HepG2 (cell line): ENCODE results near the gene STAT5A. TPM values are rescaled to one million over a fixed set of nuclear protein-coding genes. Genes with fewer than 3 reads are reported as not detected.

Source experiments
- ATAC-seq: fragments of 200-7000 bp; cut with Tn5 transposase; 3 replicates; pipeline ENCODE4 v1.9.1; 2020; ENCODE audit warnings: mild to moderate bottlenecking, moderate library complexity
- BruUV-seq: library from RNA; stranded (reverse); fragments of 400-500 nt; replicated peaks from 2 replicates; lab custom pipeline; 2021; lab: Mats Ljungman, UMichigan
- CTCF ChIA-PET: fragments of 300-600 bp; formaldehyde crosslinking; extraction: SDS; loops from one replicate; lab custom pipeline; 2021; ENCODE audit warnings: low total read pairs, inconsistent platforms, low intra/inter-chr PET ratio; lab: Yijun Ruan, JAX
- POLR2A ChIA-PET: fragments of 350-600 bp; sonication (Branson Sonifier 250); formaldehyde crosslinking; loops from one replicate; lab custom pipeline; 2020; ENCODE audit warnings: antibody characterized with exemption, inconsistent platforms; lab: Yijun Ruan, JAX
- DNase-seq: peaks from one replicate; pipeline ENCODE4 v3.0.0-alpha.2; 2015; ENCODE audit warnings: low spot score
- FAIRE-seq: peaks from 3 replicates; lab custom pipeline; 2011; peaks lifted over from hg19 to GRCh38; lab: Jason Lieb, UNC
- H2AFZ ChIP-seq: one replicate; pipeline ENCODE4 v1.6.1; 2011; ENCODE audit warnings: low read length, inconsistent platforms
- H3K27ac ChIP-seq: fragments of 300-600 bp; 3 replicates; pipeline ENCODE4 v1.8.0; 2011; ENCODE audit warnings: mixed run types, mild to moderate bottlenecking, mixed read lengths, low read length, inconsistent platforms; ENCODE audit not compliant: insufficient read depth; ENCODE audit errors: extremely low read length
- H3K27me3 ChIP-seq, 2 experiments: fragments of 200-600 bp in 1 of 2; 2 replicates in 1 of 2; 3 replicates in 1 of 2; pipeline versions ENCODE4 v1.6.0 to v1.8.0; 2011; ENCODE audit warnings: low read length in 2 of 2, mild to moderate bottlenecking in 2 of 2, moderate library complexity in 2 of 2, inconsistent platforms in 1 of 2; ENCODE audit not compliant: insufficient read depth in 2 of 2, control insufficient read depth in 1 of 2
- H3K36me3 ChIP-seq, 2 experiments: fragments of 200-600 bp in 1 of 2; replicated peaks in 1 of 2; 2 replicates in 1 of 2; 3 replicates in 1 of 2; pipeline versions ENCODE4 v1.5.1 to v1.8.0; 2011; ENCODE audit warnings: low read length in 2 of 2, inconsistent platforms in 1 of 2; ENCODE audit not compliant: insufficient read depth in 2 of 2, control insufficient read depth in 1 of 2
- H3K4me1 ChIP-seq: 2 replicates; pipeline ENCODE4 v1.5.1; 2012; ENCODE audit warnings: low read length, inconsistent platforms; ENCODE audit not compliant: insufficient read depth
- H3K4me2 ChIP-seq: 2 replicates; pipeline ENCODE4 v1.6.0; 2011; ENCODE audit warnings: low read depth, low read length, inconsistent platforms
- H3K4me3 ChIP-seq, 3 experiments: fragments of 200-600 bp in 1 of 3; sonication (generic), shearing (Covaris generic) in 1 of 3; replicated peaks in 1 of 3; 2 replicates each; pipeline ENCODE4 v1.5.1; 2011 to 2016; ENCODE audit warnings: low read length in 3 of 3, inconsistent platforms in 2 of 3, low read depth in 2 of 3, mild to moderate bottlenecking in 2 of 3, control low read depth in 1 of 3, mixed read lengths in 1 of 3; ENCODE audit not compliant: insufficient read depth in 1 of 3
- H3K79me2 ChIP-seq: one replicate; pipeline ENCODE4 v1.6.1; 2011; ENCODE audit warnings: low read length, inconsistent platforms; ENCODE audit not compliant: insufficient read depth
- H3K9ac ChIP-seq: 2 replicates; pipeline ENCODE4 v1.6.0; 2011; ENCODE audit warnings: mild to moderate bottlenecking, low read depth, low read length, inconsistent platforms; ENCODE audit not compliant: insufficient read depth
- H3K9me3 ChIP-seq: 2 replicates; pipeline ENCODE4 v1.5.1; 2012; ENCODE audit warnings: mild to moderate bottlenecking, low read length
- H4K20me1 ChIP-seq: 2 replicates; pipeline ENCODE4 v1.6.0; 2011; ENCODE audit warnings: inconsistent platforms, mild to moderate bottlenecking, low read length, moderate library complexity; ENCODE audit not compliant: insufficient read depth
- ARID2 ChIP-seq: sonication (generic); formaldehyde crosslinking; IDR thresholded peaks from 2 replicates; pipeline ENCODE4 v1.8.1; 2022; ENCODE audit warnings: mild to moderate bottlenecking, missing genetic modification reagents, borderline replicate concordance
- ELF4 ChIP-seq: sonication (generic); formaldehyde crosslinking; IDR thresholded peaks from 2 replicates; pipeline ENCODE4 v1.5.0; 2020; ENCODE audit warnings: missing genetic modification reagents, mild to moderate bottlenecking, moderate library complexity, borderline replicate concordance
- FIP1L1 ChIP-seq: fragments of 200-400 bp; formaldehyde crosslinking; IDR thresholded peaks from 2 replicates; pipeline ENCODE4 v1.6.1; 2018; ENCODE audit warnings: low read depth, mild to moderate bottlenecking, low read length, moderate library complexity, borderline replicate concordance; ENCODE audit not compliant: insufficient read depth
- ZNF660 ChIP-seq: sonication (generic); formaldehyde crosslinking; IDR thresholded peaks from 2 replicates; pipeline ENCODE4 v1.5.1; 2020; ENCODE audit warnings: mild to moderate bottlenecking, low read depth, missing genetic modification reagents, borderline replicate concordance
- WGBS: methylation state at CpG from one replicate; pipeline ENCODE4 v1.1.6; 2017; ENCODE audit warnings: low lambda C conversion rate; 5-methylcytosine and 5-hydroxymethylcytosine counted together
- in situ Hi-C: cut with HindIII; loops from 2 replicates; pipeline ENCODE4 v1.10.0; 2017; ENCODE audit warnings: low pct_unique_long_range_greater_than_20kb; ENCODE audit not compliant: extremely low pct_ligation_motif_present
- intact Hi-C: fragments of 100-400 bp; cut with micrococcal nuclease; formaldehyde crosslinking; loops from one replicate; pipeline ENCODE4 v1.10.0; 2022; ENCODE audit not compliant: unreplicated experiment
- polyA plus RNA-seq, 8 experiments: library from polyadenylated mRNA; depleted of rRNA in 3 of 8; stranded (reverse) in 7 of 8; unstranded in 1 of 8; fragments of >200 nt; fragmentation: Illumina TruSeq in 4 of 8; extraction: Trizol in 4 of 8; gene quantifications; 2 replicates each; pipeline versions ENCODE4 v1.2.1 to v1.2.3, GENCODE V29; 2011 to 2016; ENCODE audit warnings: low read depth in 4 of 8, missing spikeins in 1 of 8, mixed read lengths in 1 of 8; ENCODE audit not compliant: insufficient read depth in 1 of 8
- total RNA-seq, 5 experiments: library from RNA; depleted of rRNA; stranded (reverse); fragments of >200 nt; fragmentation: Illumina TruSeq; extraction: Trizol; gene quantifications; 2 replicates each; pipeline ENCODE4 v1.2.3, GENCODE V29; 2016; ENCODE audit warnings: low read depth in 1 of 5
- TF ChIP-seq, protein P1 (sequence below): IDR thresholded peaks from 2 replicates; pipeline ENCODE4 v1.6.1; 2016
- TF ChIP-seq, protein P2 (sequence below): sonication (generic); formaldehyde crosslinking; IDR thresholded peaks from 2 replicates; pipeline ENCODE4 v1.5.0; 2020; ENCODE audit warnings: mild to moderate bottlenecking, missing genetic modification reagents

Gene STAT5A
- total and polyA plus RNA-seq, 2 of the 13 experiments (the other 11 are each of a cell fraction or from before 2014, with no cell fraction given): 1.4 to 4.1 TPM

DNA sequence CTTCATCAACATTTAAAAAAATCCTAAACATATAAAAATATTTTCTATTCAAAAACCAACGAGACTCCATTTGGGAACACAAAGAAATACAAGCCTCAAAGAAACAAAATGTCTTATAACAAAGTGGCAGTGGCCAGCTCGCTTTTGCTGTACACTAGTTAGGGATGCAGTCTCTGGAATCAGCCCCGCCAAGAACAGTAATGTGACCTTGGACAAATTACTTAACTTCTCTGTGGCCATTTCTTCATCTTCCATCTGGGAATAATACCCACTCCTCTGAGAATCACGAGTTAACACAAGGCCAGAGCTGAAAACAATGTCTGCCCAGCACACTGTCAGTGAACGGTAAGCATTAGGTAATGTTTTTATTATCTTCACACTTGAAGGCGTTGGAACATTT is 17.7 kb upstream of the STAT5A start:
- ChIA-PET CTCF (no interaction called here), POLR2A (interaction anchor here (1.8 to 2.2 kb wide), 2 partner anchors 9 to 22 kb away, joined by 6 to 13 read pairs; no protein-coding TSS in a partner anchor)
- H4K20me1 ChIP-seq: no peaks in the 10 kb centered on the region; the same call in 1 of the 2 replicates
- ATAC-seq (no peak), DNase-seq (no peak)
- no TSS peak for BruUV-seq
- H3K4me2 ChIP-seq: 0 out of 2 replicates have a peak overlapping the region, but pooled peaks have one; percentile 3
- in situ Hi-C loops (no loop called here), intact Hi-C loops (no loop called here)
- H3K27ac ChIP-seq: no peak overlapping the region
- no peaks in the 10 kb centered on the region; a peak in 1 of 5 replicates for H3K27me3 ChIP-seq
- H3K79me2 ChIP-seq: peaks cover 81% of the 10 kb centered on the region
- H3K9me3 ChIP-seq: no peaks in the 10 kb centered on the region
- H3K4me1 ChIP-seq: peaks cover 88% of the 10 kb centered on the region
- H3K4me3 ChIP-seq: no peak overlapping the region
- H3K9ac ChIP-seq: no peak overlapping the region
- H3K36me3 ChIP-seq: no peaks in the 10 kb centered on the region
- 76% methylated on average over 6 of the region's 6 CpGs for WGBS
- TF ChIP-seq ELF4: no peak
- TF ChIP-seq FIP1L1: no peak
- no peak for TF ChIP-seq ARID2 (CRISPR knock-in tag)
- TF ChIP-seq, protein P1, sequence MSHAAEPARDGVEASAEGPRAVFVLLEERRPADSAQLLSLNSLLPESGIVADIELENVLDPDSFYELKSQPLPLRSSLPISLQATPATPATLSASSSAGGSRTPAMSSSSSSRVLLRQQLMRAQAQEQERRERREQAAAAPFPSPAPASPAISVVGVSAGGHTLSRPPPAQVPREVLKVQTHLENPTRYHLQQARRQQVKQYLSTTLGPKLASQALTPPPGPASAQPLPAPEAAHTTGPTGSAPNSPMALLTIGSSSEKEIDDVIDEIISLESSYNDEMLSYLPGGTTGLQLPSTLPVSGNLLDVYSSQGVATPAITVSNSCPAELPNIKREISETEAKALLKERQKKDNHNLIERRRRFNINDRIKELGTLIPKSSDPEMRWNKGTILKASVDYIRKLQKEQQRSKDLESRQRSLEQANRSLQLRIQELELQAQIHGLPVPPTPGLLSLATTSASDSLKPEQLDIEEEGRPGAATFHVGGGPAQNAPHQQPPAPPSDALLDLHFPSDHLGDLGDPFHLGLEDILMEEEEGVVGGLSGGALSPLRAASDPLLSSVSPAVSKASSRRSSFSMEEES (CRISPR knock-in tag): no peak
- TF ChIP-seq ZNF660 (CRISPR knock-in tag): no peak
- TF ChIP-seq, protein P2, sequence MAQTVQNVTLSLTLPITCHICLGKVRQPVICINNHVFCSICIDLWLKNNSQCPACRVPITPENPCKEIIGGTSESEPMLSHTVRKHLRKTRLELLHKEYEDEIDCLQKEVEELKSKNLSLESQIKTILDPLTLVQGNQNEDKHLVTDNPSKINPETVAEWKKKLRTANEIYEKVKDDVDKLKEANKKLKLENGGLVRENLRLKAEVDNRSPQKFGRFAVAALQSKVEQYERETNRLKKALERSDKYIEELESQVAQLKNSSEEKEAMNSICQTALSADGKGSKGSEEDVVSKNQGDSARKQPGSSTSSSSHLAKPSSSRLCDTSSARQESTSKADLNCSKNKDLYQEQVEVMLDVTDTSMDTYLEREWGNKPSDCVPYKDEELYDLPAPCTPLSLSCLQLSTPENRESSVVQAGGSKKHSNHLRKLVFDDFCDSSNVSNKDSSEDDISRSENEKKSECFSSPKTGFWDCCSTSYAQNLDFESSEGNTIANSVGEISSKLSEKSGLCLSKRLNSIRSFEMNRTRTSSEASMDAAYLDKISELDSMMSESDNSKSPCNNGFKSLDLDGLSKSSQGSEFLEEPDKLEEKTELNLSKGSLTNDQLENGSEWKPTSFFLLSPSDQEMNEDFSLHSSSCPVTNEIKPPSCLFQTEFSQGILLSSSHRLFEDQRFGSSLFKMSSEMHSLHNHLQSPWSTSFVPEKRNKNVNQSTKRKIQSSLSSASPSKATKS (CRISPR knock-in tag): no peak
- TF ChIP-seq, all 625 proteins: peak for 0
- FAIRE-seq: no peak
- no peak overlapping the region for H2AFZ ChIP-seq
